Measurements from ENCODE around the gene MAPKAPK2.

DNA sequence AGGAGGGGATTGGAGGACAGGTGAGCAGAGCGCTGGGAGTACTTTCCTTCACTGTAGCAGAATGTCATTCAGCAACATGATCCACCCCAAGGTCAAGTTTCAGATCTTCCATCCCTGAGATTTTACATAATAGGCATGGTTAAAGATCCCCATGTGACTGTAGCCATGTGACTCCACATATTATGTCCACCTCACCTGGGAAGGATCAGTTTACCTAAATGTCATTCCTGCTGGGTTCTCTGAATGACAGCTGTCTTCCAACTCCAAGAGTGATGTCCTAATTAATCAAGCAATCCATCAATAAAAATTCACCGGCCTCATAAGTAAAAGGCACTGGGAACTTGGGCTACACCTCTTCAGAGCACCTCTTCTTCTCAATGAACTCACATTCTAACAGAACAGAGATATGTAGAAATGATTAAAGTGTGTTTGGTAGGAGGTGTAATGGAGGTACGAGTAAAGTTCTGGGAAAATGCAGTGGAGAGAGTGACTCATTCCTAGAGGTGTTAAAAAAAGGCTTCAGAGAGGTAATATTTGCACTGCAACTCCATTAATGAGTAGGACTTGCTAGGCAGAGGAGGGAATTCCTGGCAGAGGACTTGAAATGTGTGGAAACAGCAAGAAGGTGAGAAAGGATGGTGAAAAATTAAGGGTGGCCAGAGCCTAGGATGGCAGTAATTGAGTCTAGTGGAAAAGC is 22.2 kb upstream of the MAPKAPK2 start:
- TF ChIP-seq GFI1B (tag by site-specific recombination; IDR thresholded peaks at IDR 0.05) = no peak
- TF ChIP-seq ZNF785 (tag by site-specific recombination; IDR thresholded peaks at IDR 0.05) = no peak
- TF ChIP-seq ZNF707 (tag by site-specific recombination; IDR thresholded peaks at IDR 0.05) = no peak
- no peak for TF ChIP-seq TRIM28 (IDR thresholded peaks at IDR 0.05; ENCODE audit: borderline replicate concordance, low read length)
- TF ChIP-seq, protein P1, sequence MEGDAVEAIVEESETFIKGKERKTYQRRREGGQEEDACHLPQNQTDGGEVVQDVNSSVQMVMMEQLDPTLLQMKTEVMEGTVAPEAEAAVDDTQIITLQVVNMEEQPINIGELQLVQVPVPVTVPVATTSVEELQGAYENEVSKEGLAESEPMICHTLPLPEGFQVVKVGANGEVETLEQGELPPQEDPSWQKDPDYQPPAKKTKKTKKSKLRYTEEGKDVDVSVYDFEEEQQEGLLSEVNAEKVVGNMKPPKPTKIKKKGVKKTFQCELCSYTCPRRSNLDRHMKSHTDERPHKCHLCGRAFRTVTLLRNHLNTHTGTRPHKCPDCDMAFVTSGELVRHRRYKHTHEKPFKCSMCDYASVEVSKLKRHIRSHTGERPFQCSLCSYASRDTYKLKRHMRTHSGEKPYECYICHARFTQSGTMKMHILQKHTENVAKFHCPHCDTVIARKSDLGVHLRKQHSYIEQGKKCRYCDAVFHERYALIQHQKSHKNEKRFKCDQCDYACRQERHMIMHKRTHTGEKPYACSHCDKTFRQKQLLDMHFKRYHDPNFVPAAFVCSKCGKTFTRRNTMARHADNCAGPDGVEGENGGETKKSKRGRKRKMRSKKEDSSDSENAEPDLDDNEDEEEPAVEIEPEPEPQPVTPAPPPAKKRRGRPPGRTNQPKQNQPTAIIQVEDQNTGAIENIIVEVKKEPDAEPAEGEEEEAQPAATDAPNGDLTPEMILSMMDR (tag by site-specific recombination; IDR thresholded peaks at IDR 0.05) = no peak
- TF ChIP-seq ZSCAN16 (tag by site-specific recombination; IDR thresholded peaks at IDR 0.05) = no peak

All from HEK293 (cell line).